ENCODE data around the gene PSTPIP1. TPM values are rescaled to one million over a fixed set of nuclear protein-coding genes. Genes with fewer than 3 reads are reported as not detected.

Gene PSTPIP1
- total RNA-seq, 3 donors from 2014 or later = 2.6 to 11.0 (median 3.9) TPM

DNA sequence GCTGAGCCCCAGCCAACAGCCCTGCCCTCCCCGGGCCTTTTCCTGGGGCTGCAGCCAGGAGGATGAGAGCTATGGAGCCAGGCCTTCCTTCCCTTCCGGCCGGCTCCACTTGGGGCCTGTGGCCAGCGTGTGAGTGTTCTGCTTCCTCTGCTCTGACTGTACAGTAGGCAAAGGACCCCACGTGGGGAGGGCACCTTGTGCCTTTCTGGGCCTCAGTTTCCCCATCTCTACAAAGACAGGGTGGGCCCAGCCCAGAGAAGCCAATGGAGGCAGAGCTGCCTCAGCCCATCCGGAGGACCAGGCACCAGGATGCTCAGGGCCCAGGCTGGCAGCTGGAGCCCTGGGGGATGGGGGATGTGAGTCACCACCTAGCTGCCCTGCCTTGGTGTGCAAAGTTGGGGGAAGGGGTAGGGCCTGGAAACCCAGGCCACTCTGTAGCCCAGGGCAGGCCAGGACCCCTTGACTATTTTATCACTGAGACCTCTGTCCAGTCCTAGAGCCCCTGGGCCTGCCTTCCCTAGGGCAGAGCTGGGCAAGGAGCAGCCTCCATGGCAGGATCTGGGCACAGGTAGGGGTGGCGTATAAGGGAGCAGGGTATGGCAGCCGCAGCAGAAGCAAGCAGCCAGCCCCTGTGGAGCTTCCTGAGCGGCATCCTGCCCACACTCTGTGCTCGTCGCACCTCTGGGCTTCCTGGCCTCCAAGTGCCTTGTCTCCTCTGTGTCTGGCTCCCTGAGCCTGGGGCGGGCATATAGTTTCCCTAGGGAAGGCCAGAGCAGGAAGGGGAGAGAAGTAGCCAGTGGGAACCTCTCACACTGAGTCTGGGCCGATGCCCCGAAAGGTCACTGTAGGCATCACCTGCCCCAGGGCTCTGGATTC is 1.8 kb downstream of the PSTPIP1 start:
- no peak for DNase-seq (ENCODE audit: low spot score in 2 of 2)
- H3K27me3 ChIP-seq = no peaks in the 10 kb centered on the region
- intact Hi-C loops (cut with DNase I; ENCODE audit: low total_unique reads) = no loop called here
- peak overlapping the region in 1 of 2 donors; percentile 32 for H3K27ac ChIP-seq
- TF ChIP-seq POLR2AphosphoS5 (IDR thresholded peaks at IDR 0.05) (no peak), POLR2A (IDR thresholded peaks at IDR 0.05) (no peak)
- TF ChIP-seq, protein P1, sequence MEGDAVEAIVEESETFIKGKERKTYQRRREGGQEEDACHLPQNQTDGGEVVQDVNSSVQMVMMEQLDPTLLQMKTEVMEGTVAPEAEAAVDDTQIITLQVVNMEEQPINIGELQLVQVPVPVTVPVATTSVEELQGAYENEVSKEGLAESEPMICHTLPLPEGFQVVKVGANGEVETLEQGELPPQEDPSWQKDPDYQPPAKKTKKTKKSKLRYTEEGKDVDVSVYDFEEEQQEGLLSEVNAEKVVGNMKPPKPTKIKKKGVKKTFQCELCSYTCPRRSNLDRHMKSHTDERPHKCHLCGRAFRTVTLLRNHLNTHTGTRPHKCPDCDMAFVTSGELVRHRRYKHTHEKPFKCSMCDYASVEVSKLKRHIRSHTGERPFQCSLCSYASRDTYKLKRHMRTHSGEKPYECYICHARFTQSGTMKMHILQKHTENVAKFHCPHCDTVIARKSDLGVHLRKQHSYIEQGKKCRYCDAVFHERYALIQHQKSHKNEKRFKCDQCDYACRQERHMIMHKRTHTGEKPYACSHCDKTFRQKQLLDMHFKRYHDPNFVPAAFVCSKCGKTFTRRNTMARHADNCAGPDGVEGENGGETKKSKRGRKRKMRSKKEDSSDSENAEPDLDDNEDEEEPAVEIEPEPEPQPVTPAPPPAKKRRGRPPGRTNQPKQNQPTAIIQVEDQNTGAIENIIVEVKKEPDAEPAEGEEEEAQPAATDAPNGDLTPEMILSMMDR (IDR thresholded peaks at IDR 0.05) = no peak
- H3K4me1 ChIP-seq = no peaks in the 10 kb centered on the region
- H3K4me3 ChIP-seq = peak overlapping the region; percentile 3 to 46 (median 17)
- no peaks in the 10 kb centered on the region for H3K9me3 ChIP-seq
- no peaks in the 10 kb centered on the region for H3K36me3 ChIP-seq

- no peak for DNase-seq (ENCODE audit: low spot score in 2 of 2)
- no peaks in the 10 kb centered on the region for H3K27me3 ChIP-seq
- no peaks in the 10 kb centered on the region for H3K36me3 ChIP-seq
- H3K4me3 ChIP-seq = no peak overlapping the region
- no peaks in the 10 kb centered on the region for H3K4me1 ChIP-seq
- TF ChIP-seq, protein P1 (IDR thresholded peaks at IDR 0.05) = no peak
- TF ChIP-seq POLR2A (IDR thresholded peaks at IDR 0.05) = no peak
- TF ChIP-seq POLR2AphosphoS5 (IDR thresholded peaks at IDR 0.05) = no peak
- no peak overlapping the region for H3K27ac ChIP-seq
- no peaks in the 10 kb centered on the region for H3K9me3 ChIP-seq
- intact Hi-C loops (cut with DNase I; ENCODE audit: low total_unique reads) = no loop called here
These were observed 3.8 kb downstream of the PSTPIP1 start for GRCh38 chr15:76998663-76999285.

- H3K9me3 ChIP-seq = no peaks in the 10 kb centered on the region
- no peaks in the 10 kb centered on the region for H3K27me3 ChIP-seq
- H3K4me3 ChIP-seq = no peak overlapping the region
- no peak overlapping the region for H3K27ac ChIP-seq
- DNase-seq (ENCODE audit: low spot score in 2 of 2) = no peak
- intact Hi-C loops (cut with DNase I; ENCODE audit: low total_unique reads) = no loop called here
- TF ChIP-seq, protein P1 (IDR thresholded peaks at IDR 0.05) = no peak
- TF ChIP-seq POLR2AphosphoS5 (IDR thresholded peaks at IDR 0.05) (no peak), POLR2A (IDR thresholded peaks at IDR 0.05) (no peak)
- no peaks in the 10 kb centered on the region for H3K4me1 ChIP-seq
- no peaks in the 10 kb centered on the region for H3K36me3 ChIP-seq
These were observed 5.1 kb downstream of the PSTPIP1 start for GRCh38 chr15:76999996-77000395.

GRCh38 chr15:77001351-77001750 is 6.4 kb downstream of the PSTPIP1 start:
- DNase-seq (ENCODE audit: low spot score in 2 of 2) = no peak
- H3K27me3 ChIP-seq = no peaks in the 10 kb centered on the region
- H3K4me1 ChIP-seq = no peaks in the 10 kb centered on the region
- intact Hi-C loops (cut with DNase I; ENCODE audit: low total_unique reads) = no loop called here
- no peaks in the 10 kb centered on the region for H3K9me3 ChIP-seq
- no peak overlapping the region for H3K27ac ChIP-seq
- no peak overlapping the region for H3K4me3 ChIP-seq
- H3K36me3 ChIP-seq = no peaks in the 10 kb centered on the region
- TF ChIP-seq, protein P1 (IDR thresholded peaks at IDR 0.05) = no peak
- TF ChIP-seq POLR2A (IDR thresholded peaks at IDR 0.05) (no peak), POLR2AphosphoS5 (IDR thresholded peaks at IDR 0.05) (no peak)

GRCh38 chr15:77001966-77002365 is 7.0 kb downstream of the PSTPIP1 start:
- intact Hi-C loops (cut with DNase I; ENCODE audit: low total_unique reads) = no loop called here

More at GRCh38 chr15:77001966-77002365, 7.0 kb downstream of the PSTPIP1 start:
- Histone ChIP-seq H3K27me3 (no peaks in the 10 kb centered on the region), H3K9me3 (no peaks in the 10 kb centered on the region), H3K27ac (no peak overlapping the region), H3K4me1 (no peaks in the 10 kb centered on the region), H3K36me3 (no peaks in the 10 kb centered on the region), H3K4me3 (no peak overlapping the region)
- TF ChIP-seq POLR2A (IDR thresholded peaks at IDR 0.05) (no peak), POLR2AphosphoS5 (IDR thresholded peaks at IDR 0.05) (no peak)
- TF ChIP-seq, protein P1 (IDR thresholded peaks at IDR 0.05) = no peak
- no peak for DNase-seq (ENCODE audit: low spot score in 2 of 2)

Data from breast epithelium (tissue), 4 donors.